Measurements from ENCODE around the gene SSBP2. TPM values are rescaled to one million over a fixed set of nuclear protein-coding genes. Genes with fewer than 3 reads are reported as not detected.

Gene SSBP2
- total RNA-seq, 3 donors from 2014 or later: 65.5 to 110 (median 76.6) TPM

DNA sequence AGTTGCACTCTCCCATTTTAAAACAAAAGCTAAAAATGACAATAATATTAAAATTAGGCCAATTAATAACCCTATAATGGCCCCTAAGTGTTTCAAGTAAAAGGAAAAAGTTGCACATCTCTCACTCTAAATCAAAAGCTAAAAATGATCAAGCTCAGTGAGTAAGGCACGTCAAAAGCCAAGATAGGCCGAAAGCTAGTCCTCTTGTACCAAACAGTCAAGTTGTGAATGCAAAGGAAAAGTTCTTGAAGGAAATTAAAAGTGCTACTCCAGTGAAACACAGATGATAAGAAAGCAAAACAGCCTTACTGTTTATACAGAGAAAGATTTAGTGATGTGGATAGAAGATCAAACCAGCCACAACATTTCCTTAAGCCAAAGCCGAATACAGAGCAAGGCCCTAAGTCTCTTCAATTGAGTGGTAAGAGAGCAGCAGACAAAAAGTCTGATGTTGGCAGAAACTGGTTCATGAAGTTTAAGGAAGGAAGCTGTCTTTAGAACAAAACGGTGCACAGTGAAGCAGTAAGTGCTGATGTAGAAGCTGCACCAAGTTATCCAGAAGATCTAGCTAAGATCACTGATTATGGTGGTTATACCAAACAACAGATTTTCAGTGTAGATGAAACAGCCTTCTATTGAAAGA, 212.9 kb downstream of the SSBP2 start:
- no peak for DNase-seq (ENCODE audit: low spot score in 2 of 2)
- TF ChIP-seq POLR2AphosphoS5 (IDR thresholded peaks at IDR 0.05) (no peak), POLR2A (IDR thresholded peaks at IDR 0.05) (no peak)
- TF ChIP-seq, protein P1, sequence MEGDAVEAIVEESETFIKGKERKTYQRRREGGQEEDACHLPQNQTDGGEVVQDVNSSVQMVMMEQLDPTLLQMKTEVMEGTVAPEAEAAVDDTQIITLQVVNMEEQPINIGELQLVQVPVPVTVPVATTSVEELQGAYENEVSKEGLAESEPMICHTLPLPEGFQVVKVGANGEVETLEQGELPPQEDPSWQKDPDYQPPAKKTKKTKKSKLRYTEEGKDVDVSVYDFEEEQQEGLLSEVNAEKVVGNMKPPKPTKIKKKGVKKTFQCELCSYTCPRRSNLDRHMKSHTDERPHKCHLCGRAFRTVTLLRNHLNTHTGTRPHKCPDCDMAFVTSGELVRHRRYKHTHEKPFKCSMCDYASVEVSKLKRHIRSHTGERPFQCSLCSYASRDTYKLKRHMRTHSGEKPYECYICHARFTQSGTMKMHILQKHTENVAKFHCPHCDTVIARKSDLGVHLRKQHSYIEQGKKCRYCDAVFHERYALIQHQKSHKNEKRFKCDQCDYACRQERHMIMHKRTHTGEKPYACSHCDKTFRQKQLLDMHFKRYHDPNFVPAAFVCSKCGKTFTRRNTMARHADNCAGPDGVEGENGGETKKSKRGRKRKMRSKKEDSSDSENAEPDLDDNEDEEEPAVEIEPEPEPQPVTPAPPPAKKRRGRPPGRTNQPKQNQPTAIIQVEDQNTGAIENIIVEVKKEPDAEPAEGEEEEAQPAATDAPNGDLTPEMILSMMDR (IDR thresholded peaks at IDR 0.05): no peak
- no peak overlapping the region for H3K27ac ChIP-seq
- no peaks in the 10 kb centered on the region for H3K36me3 ChIP-seq
- H3K4me1 ChIP-seq: no peaks in the 10 kb centered on the region
- H3K4me3 ChIP-seq: no peak overlapping the region
- no peaks in the 10 kb centered on the region for H3K27me3 ChIP-seq
- H3K9me3 ChIP-seq: no peaks in the 10 kb centered on the region
- intact Hi-C loops (cut with DNase I; ENCODE audit: low total_unique reads): no loop called here

DNA sequence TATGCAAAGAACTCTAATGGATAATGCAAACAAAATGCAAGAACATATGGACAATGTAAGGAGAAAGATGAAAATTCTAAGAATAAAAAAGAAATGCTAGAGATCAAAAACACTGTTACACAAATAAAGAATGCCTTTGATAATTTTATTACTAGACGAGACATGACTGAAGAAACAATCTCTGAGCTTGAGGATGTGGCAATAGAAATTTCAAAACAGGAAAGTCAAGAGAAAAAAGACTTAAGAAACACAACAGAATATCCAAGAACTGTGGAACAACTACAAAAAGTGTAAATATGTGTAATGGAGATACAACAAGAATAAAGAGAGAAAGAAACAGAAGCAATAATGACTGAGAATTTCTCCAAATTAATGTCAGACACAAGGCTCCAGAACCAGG, 216.5 kb downstream of the SSBP2 start:
- Histone ChIP-seq H3K9me3 (no peaks in the 10 kb centered on the region), H3K4me3 (no peak overlapping the region), H3K36me3 (no peaks in the 10 kb centered on the region), H3K27ac (no peak overlapping the region), H3K27me3 (no peaks in the 10 kb centered on the region), H3K4me1 (no peaks in the 10 kb centered on the region)
- DNase-seq (ENCODE audit: low spot score in 2 of 2): no peak
- intact Hi-C loops (cut with DNase I; ENCODE audit: low total_unique reads): no loop called here
- TF ChIP-seq, protein P1 (IDR thresholded peaks at IDR 0.05): no peak
- no peak for TF ChIP-seq POLR2AphosphoS5 (IDR thresholded peaks at IDR 0.05)

DNA sequence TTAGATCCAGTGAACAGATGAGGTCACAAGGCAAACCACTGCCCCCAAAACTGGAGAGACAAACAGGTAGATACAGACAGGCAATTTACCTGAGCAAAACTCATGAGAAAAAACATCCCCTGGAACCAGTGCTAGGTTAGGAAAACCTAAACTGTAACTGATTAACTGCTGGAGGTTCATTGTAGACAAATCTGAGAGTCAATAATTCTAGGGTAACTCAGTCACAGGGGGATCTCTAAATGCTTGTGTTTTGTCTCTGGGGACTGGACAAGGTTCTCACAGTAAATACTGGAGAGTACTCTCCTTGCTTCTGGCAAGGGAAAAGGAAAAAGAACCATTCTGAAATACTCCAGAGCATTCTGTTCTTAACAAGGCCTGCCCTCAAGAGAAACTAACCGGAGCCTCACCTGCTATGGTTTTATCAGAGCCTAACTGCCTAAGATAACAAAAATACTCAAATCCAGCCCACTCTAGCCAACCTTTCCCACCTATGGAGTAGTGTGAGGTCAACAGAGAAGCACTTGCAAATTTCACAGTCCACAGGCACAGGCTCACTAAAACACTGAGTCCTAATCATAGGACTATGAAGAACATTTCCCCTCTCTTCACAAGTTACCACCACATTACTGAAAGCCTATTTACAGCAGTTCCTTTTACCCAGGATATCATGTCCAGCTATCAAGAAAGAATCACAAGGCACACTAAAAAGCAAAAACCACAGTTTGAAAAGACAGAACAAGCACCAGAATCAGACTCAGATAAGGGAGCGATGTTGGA, 217.1 kb downstream of the SSBP2 start:
- no peaks in the 10 kb centered on the region for H3K9me3 ChIP-seq
- TF ChIP-seq POLR2A (IDR thresholded peaks at IDR 0.05) (no peak), POLR2AphosphoS5 (IDR thresholded peaks at IDR 0.05) (no peak)
- TF ChIP-seq, protein P1 (IDR thresholded peaks at IDR 0.05): no peak
- intact Hi-C loops (cut with DNase I; ENCODE audit: low total_unique reads): no loop called here
- H3K27me3 ChIP-seq: no peaks in the 10 kb centered on the region
- H3K36me3 ChIP-seq: no peaks in the 10 kb centered on the region
- no peak for DNase-seq (ENCODE audit: low spot score in 2 of 2)
- H3K27ac ChIP-seq: no peak overlapping the region
- H3K4me1 ChIP-seq: no peaks in the 10 kb centered on the region
- no peak overlapping the region for H3K4me3 ChIP-seq

DNA sequence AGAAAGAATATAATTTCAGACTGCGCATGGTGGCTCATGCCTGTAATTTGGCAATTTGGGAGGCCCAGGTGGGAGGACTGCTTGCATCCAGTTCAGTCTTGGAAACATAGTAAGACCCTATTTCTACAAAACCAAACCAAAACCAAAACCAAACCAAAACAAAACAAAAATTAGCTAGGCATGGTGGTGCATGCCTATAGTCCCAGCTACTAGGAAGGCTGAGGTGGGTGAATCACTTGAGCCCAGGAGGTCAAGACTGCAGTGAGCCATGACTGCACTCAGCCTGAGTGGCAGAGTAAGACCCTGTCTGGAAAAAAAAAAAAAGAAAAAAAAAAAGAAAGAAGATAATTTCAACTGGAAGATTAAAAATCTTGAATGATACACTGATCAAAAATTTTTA, 220.0 kb downstream of the SSBP2 start:
- intact Hi-C loops (cut with DNase I; ENCODE audit: low total_unique reads): no loop called here
- Histone ChIP-seq H3K36me3 (no peaks in the 10 kb centered on the region), H3K9me3 (no peaks in the 10 kb centered on the region), H3K27me3 (no peaks in the 10 kb centered on the region), H3K27ac (no peak overlapping the region), H3K4me1 (no peaks in the 10 kb centered on the region), H3K4me3 (no peak overlapping the region)
- TF ChIP-seq POLR2A (IDR thresholded peaks at IDR 0.05) (no peak), POLR2AphosphoS5 (IDR thresholded peaks at IDR 0.05) (no peak)
- TF ChIP-seq, protein P1 (IDR thresholded peaks at IDR 0.05): no peak
- DNase-seq (ENCODE audit: low spot score in 2 of 2): no peak

DNA sequence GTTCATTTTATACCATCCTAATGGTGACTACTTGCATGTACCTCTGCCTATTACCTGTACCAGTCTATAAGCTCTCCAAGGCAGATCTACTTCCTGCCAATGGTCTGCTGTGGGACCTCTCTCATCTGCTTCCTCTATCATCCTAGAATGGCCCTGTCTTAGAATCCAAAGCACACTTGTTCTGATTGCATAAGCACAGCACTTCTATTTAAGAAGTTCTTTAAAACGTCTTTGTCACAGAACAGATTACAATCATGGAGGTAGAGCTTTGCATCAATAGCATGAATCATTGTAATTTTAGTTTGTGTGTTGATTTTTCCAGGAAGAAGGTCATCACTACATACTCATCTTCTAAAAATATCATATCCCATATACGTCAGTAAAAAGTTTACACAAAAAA, 225.2 kb downstream of the SSBP2 start:
- intact Hi-C loops (cut with DNase I; ENCODE audit: low total_unique reads): no loop called here
- no peak for TF ChIP-seq POLR2AphosphoS5 (IDR thresholded peaks at IDR 0.05)
- no peak for TF ChIP-seq POLR2A (IDR thresholded peaks at IDR 0.05)
- TF ChIP-seq, protein P1 (IDR thresholded peaks at IDR 0.05): no peak
- Histone ChIP-seq H3K9me3 (no peaks in the 10 kb centered on the region), H3K27me3 (no peaks in the 10 kb centered on the region), H3K4me1 (no peaks in the 10 kb centered on the region), H3K36me3 (no peaks in the 10 kb centered on the region), H3K4me3 (no peak overlapping the region), H3K27ac (peak overlapping the region; percentile 60 to 65)
- no peak for DNase-seq (ENCODE audit: low spot score in 2 of 2)
